GOT3 (cell line): ENCODE results near the gene FREM2.

ENCODE experiments used
- DNase-seq: peaks from one replicate; lab custom pipeline; 2025; ENCODE audit warnings: mixed read lengths; lab: John Stamatoyannopoulos, UW

FREM2 gene, protein sequence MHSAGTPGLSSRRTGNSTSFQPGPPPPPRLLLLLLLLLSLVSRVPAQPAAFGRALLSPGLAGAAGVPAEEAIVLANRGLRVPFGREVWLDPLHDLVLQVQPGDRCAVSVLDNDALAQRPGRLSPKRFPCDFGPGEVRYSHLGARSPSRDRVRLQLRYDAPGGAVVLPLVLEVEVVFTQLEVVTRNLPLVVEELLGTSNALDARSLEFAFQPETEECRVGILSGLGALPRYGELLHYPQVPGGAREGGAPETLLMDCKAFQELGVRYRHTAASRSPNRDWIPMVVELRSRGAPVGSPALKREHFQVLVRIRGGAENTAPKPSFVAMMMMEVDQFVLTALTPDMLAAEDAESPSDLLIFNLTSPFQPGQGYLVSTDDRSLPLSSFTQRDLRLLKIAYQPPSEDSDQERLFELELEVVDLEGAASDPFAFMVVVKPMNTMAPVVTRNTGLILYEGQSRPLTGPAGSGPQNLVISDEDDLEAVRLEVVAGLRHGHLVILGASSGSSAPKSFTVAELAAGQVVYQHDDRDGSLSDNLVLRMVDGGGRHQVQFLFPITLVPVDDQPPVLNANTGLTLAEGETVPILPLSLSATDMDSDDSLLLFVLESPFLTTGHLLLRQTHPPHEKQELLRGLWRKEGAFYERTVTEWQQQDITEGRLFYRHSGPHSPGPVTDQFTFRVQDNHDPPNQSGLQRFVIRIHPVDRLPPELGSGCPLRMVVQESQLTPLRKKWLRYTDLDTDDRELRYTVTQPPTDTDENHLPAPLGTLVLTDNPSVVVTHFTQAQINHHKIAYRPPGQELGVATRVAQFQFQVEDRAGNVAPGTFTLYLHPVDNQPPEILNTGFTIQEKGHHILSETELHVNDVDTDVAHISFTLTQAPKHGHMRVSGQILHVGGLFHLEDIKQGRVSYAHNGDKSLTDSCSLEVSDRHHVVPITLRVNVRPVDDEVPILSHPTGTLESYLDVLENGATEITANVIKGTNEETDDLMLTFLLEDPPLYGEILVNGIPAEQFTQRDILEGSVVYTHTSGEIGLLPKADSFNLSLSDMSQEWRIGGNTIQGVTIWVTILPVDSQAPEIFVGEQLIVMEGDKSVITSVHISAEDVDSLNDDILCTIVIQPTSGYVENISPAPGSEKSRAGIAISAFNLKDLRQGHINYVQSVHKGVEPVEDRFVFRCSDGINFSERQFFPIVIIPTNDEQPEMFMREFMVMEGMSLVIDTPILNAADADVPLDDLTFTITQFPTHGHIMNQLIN (N-terminal part only)

DNA sequence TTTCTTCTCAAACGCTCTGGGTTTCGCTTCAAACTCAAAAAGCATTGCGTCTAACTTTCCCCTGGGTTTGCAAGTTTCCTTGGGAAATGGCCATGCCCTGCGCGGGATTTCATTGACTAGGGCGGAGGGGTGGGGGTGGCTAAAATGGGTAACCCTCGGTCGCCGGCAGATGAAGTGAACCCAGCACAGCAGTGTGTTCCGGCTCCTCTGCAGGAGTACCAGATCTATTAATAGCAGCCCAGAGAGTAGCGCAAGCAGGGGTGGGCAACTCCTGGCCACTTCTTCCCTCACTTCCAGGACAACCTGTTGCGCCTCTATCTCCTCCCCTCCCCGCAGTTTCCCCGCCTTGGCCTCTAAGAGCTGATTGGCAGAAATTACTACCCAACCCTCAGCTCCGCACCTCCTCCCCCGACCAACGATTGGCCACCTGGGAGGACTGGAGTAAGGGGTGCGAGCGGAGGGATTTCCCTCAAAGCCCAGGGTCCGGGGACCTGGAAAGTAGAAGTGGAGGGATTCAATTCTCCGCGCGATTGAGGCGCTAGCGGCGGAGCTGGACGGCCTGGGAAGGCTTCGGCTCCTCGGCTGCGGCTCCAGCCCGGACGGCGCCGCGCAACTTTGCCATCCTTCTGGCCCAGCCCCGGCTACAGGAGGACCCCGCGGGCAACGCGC, at the start of gene FREM2:
FREM2 (plus strand) TSS at position 501 of the 669 bp plus-strand sequence. CDS start 268 bp downstream, outside the sequence.
- no peak for DNase-seq

DNA sequence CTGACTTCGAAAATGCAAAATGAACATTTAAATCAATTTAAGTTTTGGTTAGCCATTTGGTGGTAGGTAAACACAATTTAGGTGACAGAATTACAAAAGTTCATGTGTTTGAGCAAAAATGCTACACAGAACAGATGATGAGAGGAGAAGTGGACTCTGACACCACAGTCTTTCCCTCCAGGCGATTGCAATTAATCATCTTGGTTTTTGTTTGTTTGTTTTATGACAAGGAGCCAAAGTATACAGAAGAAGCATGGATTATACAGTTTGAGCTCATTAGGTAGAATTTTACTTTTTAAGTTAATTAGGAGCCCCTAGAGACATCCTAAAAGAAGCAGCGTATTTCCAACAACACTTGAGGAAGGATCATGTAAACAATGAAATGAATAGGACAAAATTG, 49.3 kb upstream of the FREM2 start:
- DNase-seq, result no peak

DNA sequence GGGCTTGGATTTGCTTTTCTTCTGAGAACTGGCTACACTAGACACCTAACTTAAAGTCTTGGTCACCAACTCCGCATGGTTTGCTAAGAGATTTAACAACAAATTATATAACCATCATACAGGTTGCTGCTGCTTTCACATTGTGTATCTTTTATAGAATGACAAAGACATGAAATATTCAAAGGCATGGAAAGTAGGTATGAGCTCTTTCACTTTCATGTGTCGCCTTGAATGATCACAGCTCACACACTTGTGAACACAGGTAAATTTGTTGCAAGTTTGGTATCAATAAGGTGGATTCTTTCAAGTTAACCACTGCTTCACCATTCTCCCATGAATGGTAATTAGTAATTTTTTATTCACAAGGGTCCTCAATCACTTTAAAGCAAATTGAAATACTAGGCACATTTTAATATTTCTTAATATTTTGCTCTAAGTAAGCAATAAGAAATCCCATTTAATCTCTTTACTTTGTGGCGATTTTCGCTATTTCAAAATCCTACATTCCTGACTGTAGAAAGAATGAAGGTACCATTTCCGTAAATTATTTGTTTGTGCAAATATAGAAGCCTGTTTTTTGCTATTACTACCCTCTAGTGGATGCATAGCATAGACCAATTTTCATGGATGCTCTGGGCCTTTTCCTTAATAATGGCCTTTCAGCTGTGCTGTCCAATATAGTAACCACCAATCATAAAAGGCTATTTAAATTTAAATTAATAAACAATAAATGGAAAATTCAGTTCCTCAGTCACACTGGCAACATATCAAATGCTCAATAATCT, 45.5 kb upstream of the FREM2 start:
- no peak for DNase-seq

DNA sequence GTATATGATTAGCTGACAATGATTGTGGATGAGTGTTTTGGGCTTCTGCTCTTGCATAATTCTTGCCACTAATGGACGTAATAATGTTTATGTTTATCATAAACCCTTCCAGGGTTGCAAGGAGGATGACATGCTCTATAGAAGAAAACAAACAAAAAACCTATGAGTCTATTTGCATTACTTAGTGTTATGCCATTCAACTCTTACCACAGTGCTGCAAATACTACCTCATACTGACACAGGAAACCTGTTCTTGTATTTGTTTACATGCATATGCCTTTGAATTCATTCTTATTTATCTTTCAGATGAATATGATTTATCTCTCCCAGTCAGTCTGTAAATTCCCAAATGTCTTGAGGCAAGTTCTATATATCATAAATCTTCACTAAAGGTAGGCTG, 39.6 kb upstream of the FREM2 start:
- no peak for DNase-seq

DNA sequence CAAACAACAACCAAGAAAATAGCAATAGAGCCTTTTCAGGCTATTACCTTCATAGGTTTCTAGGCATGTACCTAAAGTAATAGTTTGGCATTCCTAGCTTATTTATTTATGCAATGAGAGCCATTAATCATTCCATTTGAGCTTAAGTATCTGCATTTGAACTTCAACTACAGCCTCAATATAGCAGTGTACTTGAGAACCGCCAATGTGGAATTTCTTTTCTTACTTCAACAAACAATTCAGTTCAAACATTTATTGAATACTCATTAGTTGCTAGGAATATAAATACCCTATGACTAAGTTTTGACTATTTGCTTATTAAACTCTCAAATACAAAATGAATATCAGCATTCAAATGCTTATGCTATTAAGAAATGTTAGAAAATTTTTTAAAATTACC, 38.0 kb upstream of the FREM2 start:
- no peak for DNase-seq

DNA sequence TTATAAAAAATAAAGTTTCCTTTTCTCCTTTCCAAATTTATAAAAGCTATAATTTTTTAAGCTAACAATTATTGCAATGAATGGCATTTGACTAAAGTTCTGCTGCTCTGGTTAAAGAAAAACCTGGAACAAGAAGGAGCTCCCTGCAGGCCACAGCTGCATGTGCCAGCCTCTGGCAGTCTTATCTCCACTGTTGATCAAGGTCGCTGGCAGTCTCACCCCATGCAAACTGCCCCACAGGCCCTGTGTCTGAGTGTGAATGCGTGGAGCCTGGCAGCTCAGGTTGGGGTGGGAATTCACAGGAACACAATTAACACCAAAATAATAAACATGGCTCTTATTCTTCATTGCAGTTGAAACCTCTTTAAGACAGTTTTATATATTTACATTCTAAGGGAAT, 30.2 kb upstream of the FREM2 start:
- no peak for DNase-seq

DNA sequence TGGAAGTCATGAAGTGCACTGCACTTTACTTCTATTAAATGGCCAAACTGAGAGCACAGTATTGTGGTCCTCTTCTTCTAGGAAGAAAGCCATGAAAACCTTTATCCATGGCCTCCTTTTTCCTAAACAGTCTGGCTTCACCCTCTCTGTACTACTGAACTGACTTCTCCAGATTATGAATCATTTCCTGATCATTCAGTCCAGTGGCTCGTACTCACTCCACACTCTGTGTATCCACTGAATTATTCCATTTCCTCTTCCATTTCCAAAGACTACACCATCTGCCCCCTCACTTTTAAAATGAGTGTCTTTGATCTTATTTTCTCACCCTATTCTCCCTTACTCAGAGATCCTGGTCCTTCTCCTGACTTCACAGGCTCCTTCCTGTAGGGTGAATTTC, 29.7 kb upstream of the FREM2 start:
- DNase-seq, result no peak

DNA sequence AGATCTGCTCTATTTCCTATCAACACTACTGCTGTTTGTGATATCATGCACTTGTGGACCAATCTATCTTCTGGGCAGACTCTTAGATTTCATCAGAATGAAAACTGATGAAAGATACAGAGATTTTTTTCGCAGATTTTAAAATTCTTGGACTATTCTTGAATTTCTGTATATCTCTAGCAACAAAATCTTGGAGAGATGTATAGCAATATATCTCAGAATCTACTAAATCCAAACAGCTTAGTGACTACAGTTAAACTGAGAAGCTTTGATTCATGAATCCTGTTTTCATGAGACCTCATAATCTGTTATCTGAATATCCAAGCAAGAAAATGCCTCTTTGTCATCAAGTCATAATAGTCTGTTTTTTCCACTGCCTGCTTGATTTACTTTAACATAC, 28.0 kb upstream of the FREM2 start:
- DNase-seq, result no peak

DNA sequence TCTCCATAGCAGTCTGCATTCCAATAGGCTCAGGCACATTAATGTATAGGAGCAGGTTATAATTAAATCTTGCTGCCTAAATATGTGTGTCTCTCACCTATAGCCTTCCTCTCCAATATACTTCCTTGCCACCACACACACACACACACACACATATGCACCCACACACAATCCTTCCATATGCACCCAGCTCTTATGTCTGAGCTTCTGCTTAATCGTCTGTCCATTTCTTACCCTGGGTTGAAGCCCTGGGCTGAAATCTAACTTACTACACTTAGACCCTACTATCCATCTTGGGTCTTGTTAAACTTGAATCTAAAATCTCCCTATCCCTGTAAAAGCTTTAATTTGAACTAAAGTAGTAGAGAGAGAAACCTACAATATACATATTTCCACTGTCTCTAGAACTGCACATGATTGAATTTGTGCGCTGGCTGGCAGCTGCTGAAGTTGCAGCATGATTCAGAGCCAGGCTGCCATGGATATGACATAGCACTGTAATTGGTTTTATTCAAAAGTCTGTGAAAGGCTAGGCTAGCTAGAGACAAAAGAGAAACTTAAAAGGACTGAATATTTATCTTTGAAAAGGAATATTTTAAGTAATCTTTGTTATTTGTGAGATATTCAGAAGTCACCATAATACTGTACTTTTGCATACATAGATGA, 25.7 kb upstream of the FREM2 start:
- no peak for DNase-seq

DNA sequence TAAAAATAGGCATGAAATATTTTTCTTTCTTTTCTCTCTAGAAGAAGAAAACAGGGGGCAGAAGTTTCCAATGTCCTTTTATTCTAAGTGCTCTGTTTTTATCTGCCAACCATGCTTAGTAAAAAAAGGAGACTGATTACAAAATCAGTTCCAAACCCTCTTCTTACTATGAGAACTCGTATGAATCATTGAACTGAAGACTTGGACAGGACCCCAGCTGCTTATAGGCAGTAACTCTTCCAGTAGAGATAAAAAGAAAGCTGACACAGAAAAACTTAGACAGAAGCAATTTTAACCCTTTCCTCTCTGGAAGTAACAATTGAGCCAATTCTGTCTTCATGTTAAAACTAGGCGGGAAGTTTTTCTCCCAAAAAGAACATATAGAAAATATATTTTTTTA, 24.5 kb upstream of the FREM2 start:
- DNase-seq, result no peak

DNA sequence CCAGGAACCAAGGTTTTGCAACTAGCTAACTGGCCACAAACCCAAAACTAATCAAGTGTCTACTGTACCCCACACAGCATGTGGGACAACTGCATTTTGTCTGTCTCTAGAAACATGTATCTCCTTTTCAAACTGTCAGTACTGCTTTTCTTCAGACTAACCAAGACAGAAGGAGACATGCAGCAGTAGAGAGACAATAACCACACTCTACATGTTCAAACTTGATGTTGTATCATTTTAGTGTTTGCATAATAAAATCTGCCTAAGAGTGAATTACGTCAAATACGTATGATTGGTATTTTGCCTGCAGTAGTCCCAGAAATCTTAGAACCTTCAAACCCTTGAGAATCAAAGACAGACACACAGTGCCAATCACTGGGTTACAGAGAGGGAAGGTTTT, 22.0 kb upstream of the FREM2 start:
- DNase-seq, result no peak

DNA sequence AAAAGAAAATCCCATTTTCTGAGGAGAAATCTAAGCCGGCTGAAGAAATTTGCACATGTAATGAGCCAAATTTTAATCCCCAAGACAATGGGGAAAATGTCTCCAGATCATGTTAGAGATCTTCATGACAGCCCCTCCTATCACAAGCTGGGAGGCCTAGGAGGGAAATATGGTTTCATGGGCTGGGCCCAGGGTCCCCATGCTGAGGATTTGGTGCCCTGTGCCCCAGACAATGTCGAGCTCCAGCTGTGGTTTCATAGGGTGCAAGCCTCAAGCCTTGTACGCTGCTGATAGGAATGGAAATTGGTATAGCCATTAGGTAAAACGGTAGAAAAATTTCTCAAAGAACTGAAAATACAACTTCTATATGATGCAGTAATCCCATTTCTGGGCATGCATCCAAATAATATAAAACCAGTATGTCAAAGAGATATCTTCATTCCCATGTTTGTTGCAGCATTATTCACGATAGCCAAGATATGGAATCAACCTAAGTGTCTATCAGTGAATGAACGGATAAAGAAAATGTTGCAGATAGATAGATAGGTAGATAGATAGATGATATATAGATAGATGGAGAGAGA, 19.3 kb upstream of the FREM2 start:
- no peak for DNase-seq

DNA sequence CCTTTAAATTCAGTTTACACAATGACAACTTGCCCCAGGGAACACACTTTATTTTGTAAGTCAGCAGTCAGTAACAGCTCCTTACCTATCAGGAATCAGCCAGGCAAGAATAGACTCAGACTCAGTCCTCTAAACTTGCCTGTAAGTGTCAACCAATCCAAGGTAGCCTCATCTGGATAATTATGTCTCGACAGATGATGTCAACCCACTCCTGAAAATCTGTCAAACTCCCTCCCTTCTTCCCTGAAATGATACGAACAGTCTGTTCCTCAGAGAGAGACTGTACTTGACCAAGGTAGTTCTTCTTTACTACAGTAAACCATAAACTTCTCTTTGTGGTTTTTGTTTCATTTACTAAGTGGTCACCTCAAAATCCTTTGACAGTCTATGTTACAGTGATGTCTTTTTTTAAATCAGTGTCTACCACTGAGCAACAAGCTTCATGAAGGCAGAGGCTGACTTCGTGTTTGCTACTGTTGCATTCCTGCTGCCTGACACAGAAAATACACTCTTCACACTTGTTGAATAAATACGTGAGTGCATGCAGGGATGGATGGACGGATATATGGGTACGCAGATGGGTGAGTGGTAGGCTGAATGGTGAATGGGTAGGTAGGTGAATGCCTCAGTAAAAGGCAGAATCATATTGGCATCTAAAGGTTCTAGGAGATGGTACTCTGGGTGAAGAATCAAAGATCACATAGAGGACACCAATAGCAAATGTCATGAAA, 17.5 kb upstream of the FREM2 start:
- DNase-seq, result no peak

DNA sequence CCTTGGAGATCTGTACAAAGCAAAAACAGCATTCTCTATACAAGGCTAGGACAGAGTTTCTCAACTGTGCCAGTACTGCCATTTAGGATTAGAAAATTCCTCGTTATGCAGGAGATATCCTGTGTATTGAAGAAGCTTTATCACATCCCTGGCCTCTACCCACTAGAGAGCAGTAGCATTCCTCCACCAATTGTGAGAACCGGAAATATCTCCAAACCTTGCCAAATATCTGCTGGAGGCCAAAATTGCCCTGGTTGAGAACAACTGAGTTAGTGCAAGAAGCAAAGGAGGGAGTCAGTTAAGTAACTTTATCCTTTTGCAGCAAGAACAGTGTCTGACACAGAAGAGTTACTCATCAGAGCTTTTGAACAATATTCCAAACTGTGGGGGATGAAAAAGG, 16.2 kb upstream of the FREM2 start:
- no peak for DNase-seq

DNA sequence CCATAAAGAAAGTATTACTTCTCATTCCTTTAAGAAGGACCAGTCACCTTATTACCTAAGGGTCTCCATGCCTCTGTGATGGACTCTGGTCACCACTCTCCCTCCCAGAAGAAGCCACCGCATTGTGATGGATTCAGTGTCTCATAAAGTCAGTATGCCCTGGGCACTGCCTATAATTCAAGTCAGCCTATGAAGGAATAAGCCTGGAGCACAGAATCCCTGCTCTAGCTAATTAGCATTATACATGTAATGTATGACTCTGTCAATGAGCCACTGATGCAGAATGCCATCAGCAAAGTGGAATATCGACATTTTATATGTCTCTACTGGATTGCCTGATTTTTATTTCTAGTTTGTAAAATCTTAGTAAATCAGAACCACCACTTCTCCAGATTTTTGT, 14.9 kb upstream of the FREM2 start:
- DNase-seq, result no peak

DNA sequence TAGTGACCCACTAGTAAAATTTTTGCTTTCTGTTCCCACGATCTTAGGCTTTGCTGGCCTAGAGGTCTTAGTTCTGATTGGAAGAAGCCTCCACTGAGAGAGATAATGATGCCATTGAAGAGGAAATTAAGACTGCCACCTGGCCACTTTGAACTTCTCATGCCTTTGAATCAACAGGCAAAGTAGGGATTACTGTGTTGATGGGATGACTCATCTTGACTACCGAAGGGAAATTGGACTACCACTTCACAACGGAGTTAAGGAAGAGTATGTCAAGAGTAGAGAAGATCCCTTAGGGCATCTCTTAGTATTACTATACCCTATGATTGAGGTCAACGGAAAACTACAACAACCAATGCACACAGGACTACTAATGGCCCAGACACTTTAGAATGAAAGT, 12.7 kb upstream of the FREM2 start:
- no peak for DNase-seq

DNA sequence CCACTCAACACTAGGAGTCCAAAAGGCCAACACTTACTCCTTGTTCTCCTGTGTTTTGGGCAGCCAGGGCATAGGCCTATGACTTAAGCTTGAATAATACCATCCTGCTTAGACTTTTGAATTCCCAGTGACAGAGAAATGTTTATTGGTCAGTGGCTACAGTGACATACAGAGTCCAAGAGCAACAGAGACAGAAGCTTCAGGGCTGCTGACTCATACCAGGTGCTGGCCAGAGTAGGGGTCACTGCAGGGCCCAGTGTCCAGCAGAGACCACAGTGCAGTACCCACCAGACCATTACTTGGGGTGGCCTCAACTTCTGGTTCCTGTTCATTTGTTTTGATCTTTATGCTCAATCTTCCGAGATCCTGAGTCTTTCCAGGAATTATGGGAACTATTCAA, 6.0 kb upstream of the FREM2 start:
- DNase-seq, result no peak

DNA sequence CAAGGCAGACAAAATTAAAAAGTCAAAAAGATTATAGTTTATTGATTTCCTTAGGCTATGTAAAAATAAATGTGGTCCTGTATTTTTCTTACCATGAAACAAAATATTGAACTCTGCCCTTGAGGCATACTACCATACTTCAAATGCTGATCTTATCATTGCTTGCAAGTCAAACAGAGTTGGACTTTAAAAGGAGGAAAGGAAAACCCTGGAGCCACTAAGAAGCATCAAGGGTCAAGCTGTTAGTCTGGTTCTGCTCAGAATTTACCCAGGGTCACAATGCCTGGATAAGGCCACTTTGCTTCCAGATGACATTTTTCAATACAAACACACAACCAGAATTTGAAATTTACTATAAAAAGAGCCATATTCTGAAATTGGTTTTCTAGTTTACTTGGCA, 2.2 kb upstream of the FREM2 start:
- no peak for DNase-seq

DNA sequence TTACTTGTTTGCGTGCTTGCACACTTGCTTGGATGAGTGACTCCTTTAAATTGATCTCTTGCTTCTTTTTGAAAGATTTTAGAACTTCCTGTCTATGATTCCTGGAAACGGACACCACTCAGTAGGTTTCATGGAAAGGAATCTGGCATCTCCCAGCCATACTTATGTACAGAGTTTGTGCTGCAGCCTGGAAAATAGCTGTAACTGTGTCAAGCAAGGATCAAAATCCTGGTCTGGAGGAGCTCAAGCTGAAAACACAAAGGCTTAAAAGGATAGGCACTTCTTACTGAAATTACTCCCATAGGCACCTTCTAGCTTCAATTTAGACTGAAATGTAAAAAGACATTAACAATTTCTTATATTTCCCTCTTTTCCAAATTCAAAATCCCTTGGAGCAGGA, 1.4 kb upstream of the FREM2 start:
- no peak for DNase-seq
